HG03095 (cell line): ENCODE measurements around the gene CNTN1.

ENCODE experiments used
- ATAC-seq: cut with Tn5 transposase; IDR thresholded peaks from one replicate; pipeline ENCODE4 v1.9.1; 2021; ENCODE audit warnings: moderate library complexity; ENCODE audit not compliant: unreplicated experiment

CNTN1 gene

DNA sequence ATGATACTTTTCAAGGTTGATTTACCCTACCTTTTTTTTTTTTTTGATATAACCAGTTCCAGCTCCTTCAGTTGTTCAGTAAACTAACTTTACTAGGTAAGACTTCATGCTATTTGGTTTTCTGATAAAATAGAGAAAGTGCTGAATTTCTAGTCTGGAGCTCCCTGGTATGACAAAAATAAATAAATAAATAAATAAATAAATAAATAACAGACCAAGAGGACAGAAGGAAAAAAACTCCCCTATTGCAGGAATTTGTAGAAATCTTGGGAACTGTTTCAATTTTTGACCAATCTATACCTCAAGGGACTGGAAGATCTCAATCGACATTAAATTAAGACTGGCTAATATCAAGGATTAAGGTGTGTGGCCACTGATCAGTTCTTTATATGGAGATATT, 265.2 kb downstream of the CNTN1 start:
- no peak for ATAC-seq

DNA sequence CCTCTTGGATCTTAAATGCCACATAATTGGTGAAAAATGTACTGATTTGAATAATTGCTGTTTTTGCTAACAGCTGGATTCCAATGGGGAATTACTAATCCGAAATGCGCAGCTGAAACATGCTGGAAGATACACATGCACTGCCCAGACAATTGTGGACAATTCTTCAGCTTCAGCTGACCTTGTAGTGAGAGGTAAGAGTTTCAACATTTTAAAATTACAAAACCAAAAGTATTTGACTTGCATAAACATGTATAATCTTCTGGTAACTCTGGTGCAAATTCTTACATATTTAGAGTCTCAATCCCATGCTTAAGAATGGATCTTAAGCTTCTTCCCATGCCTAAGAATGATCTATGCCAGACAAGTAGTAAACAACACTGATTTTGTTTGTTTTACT, 266.8 kb downstream of the CNTN1 start:
- no peak for ATAC-seq

GRCh38 chr12:40963751-40964150, 271.5 kb downstream of the CNTN1 start:
- no peak for ATAC-seq

DNA sequence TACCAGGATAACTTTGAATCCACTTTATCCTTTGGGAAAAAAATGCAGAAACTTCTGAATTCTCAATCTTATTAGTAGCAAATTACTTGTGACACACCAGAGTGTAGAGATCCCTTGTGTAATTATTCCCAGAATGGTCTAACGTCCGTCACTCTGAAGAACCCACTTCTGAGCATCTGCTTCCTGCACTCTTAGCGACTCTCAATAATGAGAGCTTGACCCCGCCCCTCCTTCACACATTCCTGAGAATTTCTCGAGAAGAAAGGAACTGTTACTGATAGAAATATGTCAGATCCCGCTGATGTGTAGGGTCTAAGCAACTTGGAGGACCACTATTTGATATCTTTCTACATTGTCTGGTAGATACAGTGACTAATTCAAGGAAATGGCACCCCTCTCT, 277.6 kb downstream of the CNTN1 start:
- no peak for ATAC-seq

DNA sequence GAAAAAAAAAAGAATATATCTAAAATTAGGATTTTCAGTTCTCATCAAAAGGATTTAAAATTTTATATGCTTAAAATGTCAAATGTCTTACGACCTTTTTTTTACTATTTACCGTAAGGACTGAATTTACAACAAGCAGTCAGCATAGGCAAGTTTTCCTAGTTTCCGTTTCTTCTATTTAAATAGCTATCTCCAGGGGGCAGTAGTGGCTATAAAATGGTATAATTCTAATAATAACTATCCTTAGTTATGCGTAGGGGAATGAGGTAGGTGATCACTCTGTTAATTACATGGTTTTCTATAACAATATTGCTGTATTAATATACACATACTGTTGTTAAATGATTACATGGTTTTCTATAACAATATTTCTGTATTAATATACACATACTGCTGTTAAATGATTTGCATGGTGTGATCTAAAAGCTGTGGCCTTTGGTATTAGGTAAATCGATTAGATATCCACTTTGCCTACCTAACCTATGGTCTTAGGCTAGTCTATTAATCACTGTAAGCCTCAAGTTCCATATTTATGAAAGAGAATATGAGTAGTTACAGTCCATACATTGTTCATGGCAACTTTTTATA, 278.2 kb downstream of the CNTN1 start:
- no peak for ATAC-seq

- no peak for ATAC-seq
These were observed 279.7 kb downstream of the CNTN1 start for GRCh38 chr12:40971911-40972310.

GRCh38 chr12:40976546-40976945, 284.3 kb downstream of the CNTN1 start:
- no peak for ATAC-seq

GRCh38 chr12:40980427-40980961, 288.3 kb downstream of the CNTN1 start:
- ATAC-seq: no peak

GRCh38 chr12:40986001-40986400, 293.8 kb downstream of the CNTN1 start:
- no peak for ATAC-seq

GRCh38 chr12:40988355-40988754, 296.1 kb downstream of the CNTN1 start:
- no peak for ATAC-seq

DNA sequence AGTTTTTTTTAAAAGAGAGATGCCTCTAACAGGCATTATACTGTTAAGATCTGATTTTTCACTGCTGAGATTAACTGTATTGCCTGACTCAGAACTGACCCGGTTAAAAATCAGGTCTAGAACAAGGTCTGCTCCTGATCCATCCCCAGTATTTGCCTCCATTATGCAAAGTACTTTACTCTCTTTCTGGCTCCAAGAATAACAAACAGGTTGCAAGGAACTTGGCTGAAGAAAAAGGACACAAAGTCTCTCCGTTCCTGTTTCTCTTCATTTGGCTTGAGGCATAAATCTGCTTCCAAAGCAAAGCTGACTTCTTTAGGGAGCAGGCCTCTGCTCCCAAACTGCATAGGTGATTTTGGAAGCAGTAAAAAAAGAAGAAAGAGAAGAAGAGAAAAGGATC, 296.6 kb downstream of the CNTN1 start:
- ATAC-seq: no peak

DNA sequence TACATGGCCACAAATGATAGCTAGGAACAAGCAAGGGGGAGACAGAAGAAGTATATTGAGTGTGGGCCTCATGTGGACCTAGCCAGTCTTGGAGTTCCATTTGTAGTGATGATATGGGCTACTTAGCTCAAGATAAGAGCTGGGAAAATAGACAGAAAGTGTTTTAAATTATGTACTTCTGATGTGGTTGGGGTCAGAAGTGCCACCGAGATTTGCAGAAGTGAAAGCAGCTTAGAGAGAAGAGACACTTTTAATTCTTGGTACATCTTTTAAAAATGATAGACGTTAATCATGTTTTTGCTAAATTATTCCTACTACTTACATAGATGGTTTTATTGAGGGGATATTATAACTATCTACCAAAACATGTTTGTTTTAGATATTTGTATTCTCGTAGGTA, 297.5 kb downstream of the CNTN1 start:
- no peak for ATAC-seq

DNA sequence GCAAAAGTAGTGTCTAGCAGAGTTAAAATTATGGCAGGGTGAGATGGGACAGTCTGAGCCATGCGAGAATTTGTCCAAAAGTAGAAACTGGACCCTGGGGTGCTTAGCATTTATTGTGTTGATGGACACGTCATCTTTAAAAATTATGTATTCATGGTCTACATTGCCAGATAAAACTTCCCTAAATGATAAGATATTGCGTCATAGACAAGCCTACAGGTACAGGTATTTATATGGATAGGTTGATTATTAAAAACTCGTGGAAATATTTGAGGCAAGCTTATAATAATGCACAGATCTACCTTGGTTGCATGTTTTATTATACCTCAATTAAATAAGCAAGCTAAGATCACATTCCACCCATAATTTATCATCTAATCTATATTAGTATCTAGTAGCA, 299.9 kb downstream of the CNTN1 start:
- ATAC-seq: no peak

DNA sequence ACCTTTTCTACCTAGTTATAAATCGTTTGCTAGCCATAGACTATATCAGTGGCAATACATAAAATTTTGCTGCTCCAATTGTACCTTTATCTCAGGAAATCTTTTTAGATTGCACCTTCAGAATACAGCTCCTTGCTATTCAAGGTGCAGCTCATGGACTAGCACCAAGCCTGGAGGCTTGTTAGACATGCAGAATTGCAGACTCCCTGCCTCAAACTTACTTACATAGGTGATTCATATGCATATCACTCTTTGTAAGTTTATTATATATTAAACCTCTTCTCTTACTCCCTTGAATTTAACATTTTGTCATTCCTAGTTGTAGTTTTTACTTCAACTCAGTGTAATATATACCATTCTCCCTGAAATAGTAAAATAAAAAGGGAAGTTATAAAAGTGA, 300.4 kb downstream of the CNTN1 start:
- no peak for ATAC-seq

GRCh38 chr12:40993158-40993557, 300.9 kb downstream of the CNTN1 start:
- ATAC-seq: no peak

- no peak for ATAC-seq
These were observed 303.9 kb downstream of the CNTN1 start for GRCh38 chr12:40996091-40996490.

GRCh38 chr12:40999210-40999609, 307.0 kb downstream of the CNTN1 start:
- no peak for ATAC-seq

DNA sequence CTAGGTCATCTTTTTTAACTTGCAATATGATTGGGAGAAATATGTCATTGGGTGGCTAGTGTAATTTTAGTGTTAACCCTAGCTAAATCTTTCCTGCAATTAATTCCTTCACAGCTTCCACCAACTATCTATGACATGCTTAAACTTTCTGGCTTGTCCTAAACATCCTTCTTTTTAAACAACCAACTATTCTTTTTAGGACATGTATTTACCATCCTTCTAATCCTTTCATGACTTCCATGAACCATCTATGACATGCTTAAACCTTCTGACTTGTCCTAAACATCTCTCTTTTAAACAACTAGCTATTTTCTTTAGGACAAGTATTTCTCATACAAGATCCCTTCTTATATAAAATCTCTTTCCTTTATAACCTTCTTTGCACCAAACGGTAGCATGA, 316.2 kb downstream of the CNTN1 start:
- ATAC-seq: no peak

DNA sequence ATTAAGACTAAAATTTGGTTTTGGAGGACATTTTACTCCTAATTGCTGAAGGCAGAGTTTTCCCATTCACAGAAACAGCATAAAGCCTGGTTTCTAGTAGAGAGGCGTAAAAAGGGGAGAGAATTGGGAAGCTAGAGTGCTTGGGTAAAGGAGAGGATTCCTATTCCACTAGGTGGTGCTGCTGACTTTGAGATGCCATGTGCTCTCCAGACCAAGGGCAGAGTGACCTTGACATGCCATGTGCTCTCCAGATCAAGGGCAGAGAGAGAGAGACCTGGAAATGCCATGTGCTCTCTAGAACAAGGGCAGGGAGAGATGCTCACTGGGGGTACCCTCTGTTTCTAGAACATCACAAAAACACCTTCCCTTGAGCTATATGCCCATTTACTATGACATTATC, 319.7 kb downstream of the CNTN1 start:
- ATAC-seq: no peak

DNA sequence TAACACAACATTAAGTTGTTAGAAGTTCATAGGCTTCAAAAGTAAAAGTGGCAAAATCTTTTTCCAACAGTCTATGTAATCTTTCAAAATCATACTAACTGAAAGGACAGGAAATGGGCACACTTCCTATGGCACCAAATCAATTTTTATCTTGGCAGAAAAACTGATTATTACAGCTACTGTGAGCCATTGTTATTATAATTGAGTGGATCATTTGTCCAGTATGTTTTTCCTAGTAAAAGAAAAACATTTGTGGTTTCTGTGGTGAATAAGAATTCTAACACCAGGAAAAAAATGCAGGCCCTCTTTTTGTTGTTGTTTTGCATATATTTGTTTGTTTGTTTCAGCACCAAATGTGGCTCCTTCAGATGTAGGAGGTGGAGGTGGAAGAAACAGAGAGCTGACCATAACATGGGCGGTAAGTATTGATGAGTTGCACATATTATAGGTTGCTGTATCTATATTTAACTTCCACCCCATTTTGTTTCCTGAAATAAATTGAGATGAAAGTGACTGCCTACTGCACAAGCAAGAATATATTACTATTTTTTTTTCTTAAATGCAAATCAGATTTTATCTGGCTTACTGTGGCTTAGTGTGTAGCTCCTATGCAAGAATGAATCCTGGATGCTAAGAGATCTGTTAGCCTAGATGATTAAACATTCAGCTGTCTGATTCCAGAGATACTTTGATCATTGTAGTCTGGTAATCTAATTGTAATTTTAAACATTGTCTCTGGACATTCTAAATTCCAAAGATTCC, 321.8 kb downstream of the CNTN1 start:
- no peak for ATAC-seq

- no peak for ATAC-seq
These were observed 322.4 kb downstream of the CNTN1 start for GRCh38 chr12:41014643-41015020.

DNA sequence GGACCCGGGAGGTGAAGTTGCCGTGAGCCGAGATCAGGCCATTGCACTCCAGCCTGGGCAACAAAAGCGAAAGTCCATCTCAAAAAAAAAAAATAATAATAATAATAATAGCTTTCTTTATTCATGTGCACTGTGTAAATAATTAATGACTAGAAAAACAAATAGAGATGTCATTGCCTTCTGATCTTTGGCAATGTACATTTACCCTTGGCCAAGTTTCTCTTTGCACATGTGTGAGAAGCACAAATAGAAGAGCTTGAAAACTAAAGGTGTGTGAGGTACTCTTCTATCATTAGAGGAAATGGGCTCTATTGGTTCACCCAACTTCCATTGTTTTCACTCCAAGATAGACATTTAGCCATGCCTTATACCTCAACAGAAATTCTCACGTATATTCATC, 325.8 kb downstream of the CNTN1 start:
- no peak for ATAC-seq

- no peak for ATAC-seq
These were observed 327.2 kb downstream of the CNTN1 start for GRCh38 chr12:41019461-41019860.
